Hematopoietic multipotent progenitor cell (in vitro differentiated cells): ENCODE data around the gene PNN. TPM values are rescaled to one million over a fixed set of nuclear protein-coding genes. Genes with fewer than 3 reads are reported as not detected.
"Not testable (repeated sequence)": the region's sequence is repeated elsewhere in the genome, so short reads cannot be mapped to it uniquely, and the experiment has no call there.

Experiments
- DNase-seq, 3 donors: peaks; one replicate each; pipeline ENCODE4 v3.0.0-alpha.2; 2011 to 2015; ENCODE audit warnings: low read depth in 2 of 3, low spot score in 2 of 3
- total RNA-seq: library from RNA; depleted of rRNA; stranded (reverse); fragments of >200 nt; gene quantifications from one replicate; pipeline ENCODE4 v1.2.3, GENCODE V29; 2012

Gene PNN
- total RNA-seq, 1 donor: 22.9 TPM

- DNase-seq: no peak
Observed at GRCh38 chr14:39180553-39180952, 5.5 kb downstream of the PNN start.

DNA sequence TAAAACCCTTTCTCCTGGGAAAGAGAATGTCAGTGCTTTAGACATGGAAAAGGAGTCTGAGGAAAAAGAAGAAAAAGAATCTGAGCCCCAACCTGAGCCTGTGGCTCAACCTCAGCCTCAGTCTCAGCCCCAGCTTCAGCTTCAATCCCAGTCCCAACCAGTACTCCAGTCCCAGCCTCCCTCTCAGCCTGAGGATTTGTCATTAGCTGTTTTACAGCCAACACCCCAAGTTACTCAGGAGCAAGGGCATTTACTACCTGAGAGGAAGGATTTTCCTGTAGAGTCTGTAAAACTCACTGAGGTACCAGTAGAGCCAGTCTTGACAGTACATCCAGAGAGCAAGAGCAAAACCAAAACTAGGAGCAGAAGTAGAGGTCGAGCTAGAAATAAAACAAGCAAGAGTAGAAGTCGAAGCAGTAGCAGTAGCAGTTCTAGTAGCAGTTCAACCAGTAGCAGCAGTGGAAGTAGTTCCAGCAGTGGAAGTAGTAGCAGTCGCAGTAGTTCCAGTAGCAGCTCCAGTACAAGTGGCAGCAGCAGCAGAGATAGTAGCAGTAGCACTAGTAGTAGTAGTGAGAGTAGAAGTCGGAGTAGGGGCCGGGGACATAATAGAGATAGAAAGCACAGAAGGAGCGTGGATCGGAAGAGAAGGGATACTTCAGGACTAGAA, 6.1 kb downstream of the PNN start:
- DNase-seq: no peak

DNA sequence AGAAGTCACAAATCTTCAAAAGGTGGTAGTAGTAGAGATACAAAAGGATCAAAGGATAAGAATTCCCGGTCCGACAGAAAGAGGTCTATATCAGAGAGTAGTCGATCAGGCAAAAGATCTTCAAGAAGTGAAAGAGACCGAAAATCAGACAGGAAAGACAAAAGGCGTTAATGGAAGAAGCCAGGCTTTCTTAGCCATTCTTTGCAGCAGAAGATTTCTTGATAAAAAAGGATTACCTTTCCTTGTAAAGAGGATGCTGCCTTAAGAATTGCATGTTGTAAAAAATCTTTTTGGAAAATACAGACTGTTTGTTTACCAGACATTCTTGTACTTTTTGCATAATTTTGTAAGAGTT, 6.6 kb downstream of the PNN start:
- DNase-seq: no peak

GRCh38 chr14:39182770-39183684, 8.0 kb downstream of the PNN start:
- no peak for DNase-seq

DNA sequence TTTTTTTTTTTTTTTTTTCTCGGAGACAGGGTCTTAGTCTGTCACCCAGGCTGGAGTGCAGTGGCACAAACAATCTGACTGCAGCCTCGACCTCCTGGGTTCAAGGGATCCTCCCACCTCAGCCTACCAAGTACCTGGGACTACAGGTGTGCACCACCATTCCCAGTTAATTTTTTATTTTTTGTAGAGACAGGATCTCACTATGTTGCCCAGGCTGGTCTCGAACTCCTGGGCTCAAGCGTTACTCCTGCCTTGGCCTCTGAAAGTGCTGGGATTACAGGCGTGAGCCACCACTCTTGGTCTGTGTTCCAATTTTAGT, 8.6 kb downstream of the PNN start:
- DNase-seq: not testable (repeated sequence)

GRCh38 chr14:39184628-39185255, 9.7 kb downstream of the PNN start:
- DNase-seq: no peak

GRCh38 chr14:39185256-39186049, 10.4 kb downstream of the PNN start:
- DNase-seq: no peak

- DNase-seq: no peak
Observed at GRCh38 chr14:39186941-39187525, 12.0 kb downstream of the PNN start.

DNA sequence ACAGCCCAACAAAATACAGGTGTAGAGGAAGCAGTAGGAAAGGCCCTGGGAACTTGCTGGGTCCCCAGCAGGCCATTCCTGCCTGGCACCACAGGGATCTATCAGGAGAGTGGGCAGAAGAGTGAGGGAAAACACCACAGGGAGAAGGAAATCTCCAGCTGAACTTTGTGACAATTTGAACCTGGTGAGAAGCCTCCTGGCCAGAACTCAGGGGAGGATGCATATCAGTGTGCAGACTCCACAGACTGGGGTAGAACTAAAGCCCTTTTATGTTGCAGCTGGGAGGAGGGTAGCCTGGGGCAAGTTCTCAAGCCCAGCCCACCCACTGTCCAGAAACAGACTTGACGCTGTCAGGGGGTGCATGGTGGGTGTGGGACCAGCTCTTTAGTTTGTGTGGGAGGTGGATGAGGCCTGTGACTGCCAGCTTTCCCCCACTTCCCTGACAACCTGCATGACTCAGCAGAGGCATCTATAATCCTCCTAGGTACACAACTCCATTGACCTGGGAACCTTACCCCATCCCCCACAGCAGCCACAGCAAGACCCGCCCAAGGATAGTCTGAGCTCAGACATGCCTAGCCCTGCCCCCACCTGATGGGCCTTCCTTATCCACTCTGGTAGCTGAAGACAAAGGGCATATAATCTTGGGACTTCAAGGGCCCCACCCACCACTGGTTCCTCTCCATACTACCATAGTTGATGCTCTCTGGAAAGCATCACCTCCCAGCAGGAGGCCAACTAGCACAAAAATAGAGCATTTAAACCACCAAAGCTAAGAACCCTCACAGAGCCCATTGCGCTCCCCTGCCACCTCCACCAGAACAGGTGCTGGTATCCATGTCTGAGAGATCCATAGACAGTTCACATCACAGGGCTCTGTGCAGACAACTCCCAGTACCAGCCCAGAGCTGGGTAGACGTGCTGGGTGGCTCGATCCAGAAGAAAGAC, 28.9 kb downstream of the PNN start:
- DNase-seq: no peak

GRCh38 chr14:39207430-39207829, 32.4 kb downstream of the PNN start:
- DNase-seq: not testable (repeated sequence)

DNA sequence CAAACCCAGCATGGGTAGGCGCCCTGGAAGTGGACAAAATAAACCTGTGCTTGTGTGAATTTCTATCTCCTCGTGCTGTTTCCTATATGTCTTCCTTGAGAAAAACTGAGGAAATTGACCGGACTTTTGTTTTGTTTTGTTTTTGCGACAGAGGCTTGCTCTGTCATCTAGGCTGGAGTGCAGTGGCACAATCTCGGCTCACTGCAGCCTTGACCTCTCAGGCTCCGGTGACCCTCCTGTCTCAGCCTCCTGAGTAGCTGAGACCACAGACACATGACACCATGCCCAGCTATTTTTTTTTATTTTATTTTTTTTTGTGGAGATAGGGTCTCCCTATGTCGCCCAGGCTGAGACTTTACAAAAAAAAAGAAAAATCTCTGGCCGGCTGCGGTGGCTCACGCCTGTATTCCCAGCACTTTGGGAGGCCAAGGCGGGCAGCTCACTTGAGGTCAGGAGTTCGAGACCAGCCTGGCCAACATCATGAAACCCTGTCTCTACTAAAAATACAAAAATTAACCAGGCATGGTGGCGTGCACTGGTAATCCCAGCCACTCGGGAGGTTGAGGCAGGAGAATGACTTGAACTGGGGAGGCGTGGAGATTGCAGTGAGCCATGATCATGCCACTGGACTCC, 36.2 kb downstream of the PNN start:
- no peak for DNase-seq

- DNase-seq: no peak
Observed at GRCh38 chr14:39212034-39212433, 37.0 kb downstream of the PNN start.

DNA sequence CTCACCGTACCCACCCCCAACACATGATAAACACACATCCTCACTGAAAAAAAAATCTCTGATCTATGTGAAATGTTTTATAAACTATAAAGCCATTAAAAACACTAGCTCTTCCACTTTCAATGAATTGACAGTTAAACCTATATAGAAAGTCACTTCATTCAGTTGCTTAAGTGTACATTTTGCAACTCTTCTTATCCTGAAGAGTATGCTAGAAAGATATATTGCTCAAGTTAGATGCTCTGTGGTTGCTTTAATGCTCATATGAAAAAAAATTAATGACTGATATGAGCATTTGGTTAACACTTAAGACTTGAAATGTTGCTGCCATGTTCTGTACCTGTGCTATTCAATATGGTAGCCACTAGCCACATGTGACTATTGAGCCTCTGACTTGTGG, 37.6 kb downstream of the PNN start:
- no peak for DNase-seq

DNA sequence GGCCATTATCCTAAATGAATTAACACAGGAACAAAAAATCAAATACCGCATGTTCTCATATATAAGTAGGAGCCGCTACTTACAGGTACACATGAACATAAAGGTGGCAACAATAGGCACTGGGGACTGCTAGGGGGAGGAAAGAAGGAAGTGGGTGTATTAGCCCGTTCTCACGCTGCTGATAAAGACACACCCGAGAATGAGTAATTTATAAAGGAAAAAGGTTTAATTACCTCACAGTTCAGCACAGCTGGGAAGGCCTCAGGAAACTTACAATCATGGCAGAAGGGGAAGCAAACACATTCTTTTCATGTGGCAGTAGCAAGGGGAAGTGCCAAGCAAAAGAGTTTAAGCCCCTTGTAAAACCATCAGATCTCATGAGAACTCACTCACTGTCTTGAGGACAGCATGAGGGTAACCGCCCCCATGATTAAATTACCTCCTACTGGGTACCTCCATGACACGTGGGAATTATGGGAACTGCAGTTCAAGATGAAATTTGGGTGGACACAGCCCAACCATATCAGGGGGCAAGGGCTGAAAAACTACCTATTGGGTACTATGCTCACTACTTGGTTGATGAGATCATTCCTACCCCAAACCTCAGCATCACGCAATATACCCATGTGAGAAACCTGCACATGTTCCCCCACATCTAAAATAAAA, 42.3 kb downstream of the PNN start:
- DNase-seq: no peak

- DNase-seq: no peak
Observed at GRCh38 chr14:39218171-39218769, 43.2 kb downstream of the PNN start.

GRCh38 chr14:39219075-39219499, 44.0 kb downstream of the PNN start:
- no peak for DNase-seq

DNA sequence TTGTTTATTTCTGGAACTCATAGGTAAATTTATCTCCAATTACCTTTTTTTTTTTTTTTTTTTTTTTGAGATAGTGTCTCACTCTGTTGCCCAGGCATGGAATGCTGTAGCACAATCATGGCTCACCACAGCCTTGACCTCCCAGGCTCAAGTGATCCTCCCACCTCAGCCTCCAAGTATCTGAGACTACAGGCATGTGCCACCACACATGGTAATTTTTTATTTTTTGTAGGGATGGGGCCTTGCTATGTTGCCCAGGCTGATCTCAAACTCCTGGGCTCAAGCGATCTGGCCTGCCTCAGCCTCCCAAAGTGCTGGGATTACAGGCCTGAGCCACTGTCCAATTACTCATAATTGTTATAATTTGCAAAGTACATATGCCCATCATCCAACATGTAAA, 45.4 kb downstream of the PNN start:
- DNase-seq: not testable (repeated sequence)

- DNase-seq: no peak
Observed at GRCh38 chr14:39228044-39228443, 53.0 kb downstream of the PNN start.
